AG04449 (cell line): ENCODE measurements around the gene ELF5.

ENCODE experiments used
- CTCF ChIA-PET: fragments of 350-600 bp; formaldehyde crosslinking; extraction: SDS; loops from one replicate; lab custom pipeline; 2021; ENCODE audit warnings: antibody characterized with exemption; lab: Yijun Ruan, JAX
- POLR2A ChIA-PET: fragments of 400-600, 350-600 bp; formaldehyde crosslinking; extraction: SDS; loops from one replicate; lab custom pipeline; 2020; ENCODE audit warnings: antibody characterized with exemption, inconsistent platforms; lab: Yijun Ruan, JAX
- DNase-seq: peaks from one replicate; pipeline ENCODE4 v3.0.0-alpha.2; 2010; ENCODE audit warnings: low read depth, low spot score
- H3K4me3 ChIP-seq: 2 replicates; pipeline ENCODE4 v1.5.1; 2011; ENCODE audit warnings: low read depth, mild to moderate bottlenecking, control low read depth, low read length
- TF ChIP-seq, protein P1 (sequence below): IDR thresholded peaks from one replicate; pipeline ENCODE4 v1.5.1; 2011; ENCODE audit warnings: mild to moderate bottlenecking, moderate library complexity, low read length, control low read depth, inconsistent platforms; ENCODE audit not compliant: insufficient read depth; ENCODE audit errors: missing control alignments

Gene ELF5

DNA sequence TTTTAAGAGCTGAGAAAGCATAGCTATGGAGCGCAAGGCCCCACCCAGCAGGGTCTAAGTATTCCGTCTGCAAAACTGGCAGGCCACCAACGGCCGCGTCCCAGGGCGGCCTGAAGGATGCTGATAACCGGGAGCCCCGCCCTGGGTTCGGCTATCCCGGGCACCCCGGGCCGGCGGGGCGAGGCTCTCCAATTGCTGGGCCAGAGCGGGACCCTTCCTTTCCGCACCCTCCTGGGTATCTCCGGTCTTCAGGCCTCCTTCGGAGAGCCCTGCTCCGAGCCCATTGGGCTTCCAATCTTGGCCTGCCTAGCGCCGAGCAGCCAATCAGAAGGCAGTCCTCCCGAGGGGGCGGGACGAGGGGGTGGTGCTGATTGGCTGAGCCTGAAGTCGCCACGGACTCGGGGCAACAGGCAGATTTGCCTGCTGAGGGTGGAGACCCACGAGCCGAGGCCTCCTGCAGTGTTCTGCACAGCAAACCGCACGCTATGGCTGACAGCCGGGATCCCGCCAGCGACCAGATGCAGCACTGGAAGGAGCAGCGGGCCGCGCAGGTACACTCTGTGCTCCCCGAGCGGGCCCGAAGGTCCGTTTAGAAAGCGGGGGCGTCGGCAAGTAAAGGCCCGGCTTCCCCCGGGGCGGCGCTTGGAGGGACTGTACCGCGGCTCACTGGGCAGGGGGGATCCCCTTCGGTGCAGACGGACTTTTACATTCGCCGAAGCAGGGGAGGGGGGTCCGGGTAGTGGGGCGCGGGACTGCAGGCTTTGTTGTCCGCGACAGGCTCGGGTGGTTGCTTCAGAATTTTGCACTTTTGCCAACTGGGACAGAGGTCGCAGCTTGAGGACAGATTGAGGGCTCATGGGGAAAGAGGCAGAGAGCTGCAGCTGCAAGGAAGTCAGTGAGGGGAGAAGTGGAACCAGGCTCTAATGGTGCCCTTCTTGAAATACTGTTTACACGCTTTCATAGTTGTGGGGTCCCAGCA lies 74.8 kb downstream of the ELF5 start, which contains the start of gene CAT:
Gene CAT (plus strand): TSS at position 406 of the 979 bp plus-strand sequence. CDS start 80 bp downstream, at position 486.
- CTCF ChIA-PET = interaction anchor here (0.5 to 1.7 kb wide), 6 partner anchors 9 to 81 kb away, joined by 3 to 5 read pairs (median 3); partner anchors contain the start of gene ABTB2
- peak; percentile 84 for DNase-seq
- TF ChIP-seq, protein P1, sequence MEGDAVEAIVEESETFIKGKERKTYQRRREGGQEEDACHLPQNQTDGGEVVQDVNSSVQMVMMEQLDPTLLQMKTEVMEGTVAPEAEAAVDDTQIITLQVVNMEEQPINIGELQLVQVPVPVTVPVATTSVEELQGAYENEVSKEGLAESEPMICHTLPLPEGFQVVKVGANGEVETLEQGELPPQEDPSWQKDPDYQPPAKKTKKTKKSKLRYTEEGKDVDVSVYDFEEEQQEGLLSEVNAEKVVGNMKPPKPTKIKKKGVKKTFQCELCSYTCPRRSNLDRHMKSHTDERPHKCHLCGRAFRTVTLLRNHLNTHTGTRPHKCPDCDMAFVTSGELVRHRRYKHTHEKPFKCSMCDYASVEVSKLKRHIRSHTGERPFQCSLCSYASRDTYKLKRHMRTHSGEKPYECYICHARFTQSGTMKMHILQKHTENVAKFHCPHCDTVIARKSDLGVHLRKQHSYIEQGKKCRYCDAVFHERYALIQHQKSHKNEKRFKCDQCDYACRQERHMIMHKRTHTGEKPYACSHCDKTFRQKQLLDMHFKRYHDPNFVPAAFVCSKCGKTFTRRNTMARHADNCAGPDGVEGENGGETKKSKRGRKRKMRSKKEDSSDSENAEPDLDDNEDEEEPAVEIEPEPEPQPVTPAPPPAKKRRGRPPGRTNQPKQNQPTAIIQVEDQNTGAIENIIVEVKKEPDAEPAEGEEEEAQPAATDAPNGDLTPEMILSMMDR = no peak
- POLR2A ChIA-PET = interaction anchor here (1.4 kb wide), 1 partner anchor 13 kb away, joined by 4 read pairs; no protein-coding TSS in a partner anchor
- H3K4me3 ChIP-seq = peak within 1 kb of the TSS; percentile 92

DNA sequence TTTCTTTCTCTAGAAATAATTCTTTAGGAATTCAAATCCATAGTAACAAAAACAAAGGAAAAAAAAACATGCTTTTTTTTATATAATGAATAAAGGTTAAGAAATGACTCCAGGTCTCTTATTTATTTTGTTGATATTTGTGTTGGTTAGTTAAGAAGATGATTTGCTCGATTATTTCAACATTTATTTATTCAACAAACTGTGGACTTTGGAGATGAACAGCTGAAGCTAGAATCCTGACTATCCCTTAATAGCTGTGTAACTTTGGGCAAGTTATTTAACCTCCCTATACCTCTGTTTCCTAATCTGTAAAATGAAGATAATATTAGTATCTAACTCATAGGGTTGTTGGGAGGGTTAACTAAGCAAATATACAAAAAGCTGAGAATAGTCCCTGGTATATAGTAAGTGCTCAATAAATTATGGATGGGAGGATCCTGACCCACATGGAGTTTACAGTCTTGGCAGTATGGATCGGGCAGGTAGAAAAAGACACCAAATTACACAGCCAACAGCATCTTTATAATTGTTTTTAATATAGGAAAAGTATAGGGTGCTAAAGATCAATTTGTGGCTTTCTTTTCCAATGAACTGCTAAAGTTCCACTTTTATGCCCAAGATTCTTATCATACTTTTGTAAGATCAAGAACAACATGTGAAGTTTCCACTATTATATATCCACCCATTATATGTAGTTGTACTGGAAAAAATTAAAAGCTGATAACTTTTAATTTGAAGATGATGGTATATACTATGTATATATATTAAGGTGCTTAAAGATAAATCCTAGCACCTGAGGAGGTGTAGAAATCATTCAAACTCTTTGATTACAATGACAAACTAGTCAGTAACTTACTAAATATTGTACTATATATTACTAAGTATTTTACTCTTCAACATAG lies 76.1 kb downstream of the ELF5 start:
- peak overlapping the region; percentile 92 for H3K4me3 ChIP-seq
- DNase-seq = no peak
- TF ChIP-seq, protein P1 = no peak
- CTCF ChIA-PET = interaction anchor here (0.7 to 1.7 kb wide), 6 partner anchors 10 to 263 kb away, joined by 3 to 5 read pairs (median 4); partner anchors contain the start of gene ABTB2
- POLR2A ChIA-PET = interaction anchor here (1.4 kb wide), 1 partner anchor 12 kb away, joined by 4 read pairs; no protein-coding TSS in a partner anchor

DNA sequence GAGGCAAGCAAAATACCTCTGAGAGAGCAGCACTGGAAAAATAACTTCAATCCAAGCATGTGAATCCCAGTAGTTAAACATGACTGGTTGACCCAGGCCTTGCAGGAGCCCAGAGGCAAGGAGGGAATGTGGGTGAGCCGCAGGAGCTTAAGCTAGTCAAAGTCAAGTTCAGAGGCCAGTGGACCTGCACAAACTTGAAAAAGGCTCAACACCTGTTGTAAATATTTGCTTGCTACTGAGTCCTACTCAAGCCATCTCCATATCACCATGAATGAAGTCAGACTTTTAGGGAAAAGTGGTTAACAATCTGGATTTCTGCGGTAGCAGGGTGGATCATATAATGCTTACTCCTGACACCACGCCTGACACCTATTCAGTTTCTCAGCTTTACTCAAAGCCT lies 79.7 kb downstream of the ELF5 start:
- TF ChIP-seq, protein P1 = no peak
- POLR2A ChIA-PET = no interaction called here
- CTCF ChIA-PET = interaction anchor here (1.1 kb wide), 1 partner anchor 58 kb away, joined by 5 read pairs; no protein-coding TSS in a partner anchor
- H3K4me3 ChIP-seq = no peak overlapping the region
- no peak for DNase-seq

DNA sequence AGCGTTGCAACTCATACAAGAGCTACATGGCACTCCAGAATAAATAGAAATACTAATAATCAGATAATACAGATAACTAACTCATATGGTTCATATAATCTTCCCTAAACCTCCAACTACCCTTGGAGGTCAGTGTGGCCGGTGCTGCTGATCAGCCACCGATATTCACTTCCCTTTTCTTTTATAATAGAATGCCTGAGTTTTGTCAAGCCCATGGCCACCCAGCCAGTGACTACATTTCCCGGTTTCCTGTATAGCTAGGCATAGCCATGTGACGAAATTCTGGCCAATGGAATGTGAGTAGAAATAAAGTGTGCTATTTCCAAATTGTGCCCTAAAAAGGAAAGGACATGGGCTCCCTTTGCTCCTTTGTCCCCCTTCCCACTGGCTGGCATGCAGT lies 80.8 kb downstream of the ELF5 start:
- TF ChIP-seq, protein P1 = no peak
- ChIA-PET POLR2A (no interaction called here), CTCF (no interaction called here)
- DNase-seq = no peak
- no peak overlapping the region for H3K4me3 ChIP-seq

DNA sequence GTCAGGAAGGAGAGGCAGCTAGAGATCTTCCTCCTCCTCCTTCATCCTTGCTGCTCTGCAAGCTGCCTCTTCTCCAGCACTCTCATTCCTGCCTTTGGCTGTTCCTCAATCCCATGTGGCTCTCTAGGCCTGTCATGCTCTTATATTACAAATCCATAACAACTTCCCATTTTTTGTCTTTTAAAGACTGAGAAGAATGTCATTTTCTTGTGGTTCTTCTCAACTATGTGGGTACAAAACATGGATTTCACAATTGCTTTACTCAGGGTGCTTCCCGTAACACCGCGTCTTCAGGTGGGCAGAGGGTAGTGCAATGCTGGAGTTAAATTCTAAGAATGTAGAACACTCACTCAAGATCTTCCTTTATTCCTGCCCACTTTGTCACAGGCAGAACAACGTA lies 81.6 kb downstream of the ELF5 start:
- CTCF ChIA-PET = interaction anchor here (1.5 kb wide), 1 partner anchor 10 kb away, joined by 3 read pairs; no protein-coding TSS in a partner anchor

More for the DNA sequence above, 81.6 kb downstream of the ELF5 start:
- H3K4me3 ChIP-seq = no peak overlapping the region
- DNase-seq = no peak
- POLR2A ChIA-PET = no interaction called here
- TF ChIP-seq, protein P1 = no peak
